Hepatocyte (in vitro differentiated cells): Measurements from ENCODE around the gene NOTCH1. TPM values are rescaled to one million over a fixed set of nuclear protein-coding genes. Genes with fewer than 3 reads are reported as not detected.

Experiments used
- DNase-seq: peaks from one replicate; pipeline ENCODE4 v3.0.0-alpha.2; 2016; ENCODE audit warnings: low spot score
- H2AFZ ChIP-seq: fragments of 200-600 bp; sonication (generic); 2 replicates; pipeline ENCODE4 v1.6.0; 2016; ENCODE audit warnings: antibody characterized with exemption, mild to moderate bottlenecking
- H3K27ac ChIP-seq: fragments of 200-600 bp; sonication (generic); 2 replicates; pipeline ENCODE4 v1.5.1; 2016; ENCODE audit warnings: mild to moderate bottlenecking
- H3K27me3 ChIP-seq: fragments of 200-600 bp; sonication (generic); 2 replicates; pipeline ENCODE4 v1.6.1; 2016
- H3K36me3 ChIP-seq: fragments of 200-600 bp; sonication (generic); replicated peaks from 2 replicates; pipeline ENCODE4 v1.5.1; 2016; ENCODE audit warnings: low read depth; ENCODE audit not compliant: insufficient read depth
- H3K4me1 ChIP-seq: fragments of 200-600 bp; sonication (generic); 2 replicates; pipeline ENCODE4 v1.5.1; 2016; ENCODE audit warnings: mild to moderate bottlenecking, moderate library complexity; ENCODE audit not compliant: insufficient read depth
- H3K4me2 ChIP-seq: fragments of 200-600 bp; sonication (generic); 2 replicates; pipeline ENCODE4 v1.6.0; 2016
- H3K4me3 ChIP-seq: fragments of 200-600 bp; sonication (generic); 2 replicates; pipeline ENCODE4 v1.5.1; 2016; ENCODE audit warnings: mild to moderate bottlenecking
- H3K79me2 ChIP-seq: fragments of 200-600 bp; sonication (generic); 2 replicates; pipeline ENCODE4 v1.6.0; 2017; ENCODE audit warnings: mild to moderate bottlenecking
- H3K9me2 ChIP-seq: fragments of 200-600 bp; sonication (generic); replicated peaks from 2 replicates; pipeline ENCODE4 v1.6.0; 2017; ENCODE audit warnings: mild to moderate bottlenecking; ENCODE audit not compliant: insufficient read depth
- H3K9me3 ChIP-seq: fragments of 200-600 bp; sonication (generic); 2 replicates; pipeline ENCODE4 v1.5.1; 2016; ENCODE audit warnings: low read depth, mild to moderate bottlenecking
- H4K20me1 ChIP-seq: fragments of 200-600 bp; sonication (generic); 2 replicates; pipeline ENCODE4 v1.6.0; 2016; ENCODE audit warnings: mild to moderate bottlenecking; ENCODE audit not compliant: insufficient read depth, poor library complexity, severe bottlenecking
- EZH2 ChIP-seq: fragments of 200-600 bp; sonication (generic); IDR thresholded peaks from 2 replicates; pipeline ENCODE4 v1.6.1; 2016; ENCODE audit warnings: antibody characterized with exemption, mild to moderate bottlenecking, borderline replicate concordance
- EZH2phosphoT487 ChIP-seq: fragments of 200-600 bp; sonication (generic); IDR thresholded peaks from one replicate; pipeline ENCODE4 v1.6.1; 2018; ENCODE audit warnings: antibody characterized with exemption, mild to moderate bottlenecking, low read depth, moderate library complexity; ENCODE audit not compliant: unreplicated experiment, severe bottlenecking
- WGBS: methylation state at CpG from one replicate; pipeline ENCODE4 v1.1.6; 2016; ENCODE audit warnings: low lambda C conversion rate; ENCODE audit errors: missing lambda C conversion rate; 5-methylcytosine and 5-hydroxymethylcytosine counted together
- polyA plus RNA-seq: library from polyadenylated mRNA; unstranded; fragments of >200 nt; fragmentation: Nextera tagmentation; extraction: Ambion mirVana; gene quantifications from 2 replicates; pipeline ENCODE4 v1.2.1, GENCODE V29; 2016
- total RNA-seq: library from RNA; depleted of rRNA; stranded (reverse); fragments of >200 nt; gene quantifications from 2 replicates; pipeline ENCODE4 v1.2.3, GENCODE V29; 2014
- TF ChIP-seq, protein P1 (sequence below): fragments of 200-600 bp; sonication (generic); IDR thresholded peaks from 2 replicates; pipeline ENCODE4 v1.5.1; 2016; ENCODE audit warnings: antibody characterized with exemption, mild to moderate bottlenecking; ENCODE audit not compliant: poor library complexity

The NOTCH1 gene
- total and polyA plus RNA-seq, 2 experiments from 2014 or later, result 5.3 to 6.5 TPM

DNA sequence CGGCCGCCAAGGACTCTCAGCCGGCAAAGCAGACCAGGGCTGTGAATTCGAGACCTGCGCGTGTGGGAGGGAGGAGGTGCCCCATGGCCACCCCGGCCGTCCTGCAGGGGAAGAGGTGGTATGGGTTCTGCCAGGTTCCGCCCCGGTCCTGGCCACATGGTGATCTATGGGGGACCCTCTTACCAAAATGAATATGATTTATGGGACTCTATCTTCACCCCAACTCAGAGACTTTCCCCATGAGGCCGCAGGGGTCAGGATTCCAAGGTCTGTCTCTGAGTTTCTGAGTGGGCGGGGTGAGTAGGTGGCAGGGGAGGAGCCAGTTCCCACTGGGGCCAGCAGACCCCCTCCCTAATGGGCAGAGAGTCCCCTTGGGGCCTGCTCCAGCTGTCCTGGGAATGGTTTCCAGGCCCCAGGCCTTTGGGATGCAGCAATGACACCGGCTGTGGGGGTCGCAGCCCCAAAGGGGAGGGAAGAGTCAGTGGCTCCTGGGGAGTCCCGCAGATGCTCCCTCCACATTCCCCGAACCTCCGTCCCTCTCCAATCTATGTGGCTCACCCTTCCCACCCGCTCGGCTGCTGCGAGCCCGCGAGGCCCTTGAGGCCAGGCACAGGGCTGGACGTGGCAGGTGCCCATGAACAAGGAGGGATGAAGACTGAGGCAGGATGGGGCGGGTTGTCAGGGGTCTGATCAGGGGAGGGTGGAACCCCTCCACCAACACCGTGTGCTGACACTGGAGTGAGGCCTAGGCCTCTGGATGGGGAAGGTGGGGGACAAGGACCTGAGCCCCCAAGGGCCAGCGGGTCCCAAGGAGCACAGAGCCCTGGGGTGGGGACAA, 20.1 kb upstream of the NOTCH1 start:
- Histone ChIP-seq H3K27ac (peak overlapping the region; percentile 65), H3K27me3 (no peaks in the 10 kb centered on the region), H3K9me3 (no peaks in the 10 kb centered on the region), H4K20me1 (no peaks in the 10 kb centered on the region), H2AFZ (no peak overlapping the region), H3K9me2 (no peaks in the 10 kb centered on the region), H3K79me2 (no peaks in the 10 kb centered on the region), H3K4me2 (no peak overlapping the region), H3K36me3 (no peaks in the 10 kb centered on the region), H3K4me1 (peaks cover 35% of the 10 kb centered on the region), H3K4me3 (no peak overlapping the region)
- DNase-seq, result no peak
- WGBS, result 91% methylated on average over 26 of the region's 26 CpGs
- TF ChIP-seq, protein P1, sequence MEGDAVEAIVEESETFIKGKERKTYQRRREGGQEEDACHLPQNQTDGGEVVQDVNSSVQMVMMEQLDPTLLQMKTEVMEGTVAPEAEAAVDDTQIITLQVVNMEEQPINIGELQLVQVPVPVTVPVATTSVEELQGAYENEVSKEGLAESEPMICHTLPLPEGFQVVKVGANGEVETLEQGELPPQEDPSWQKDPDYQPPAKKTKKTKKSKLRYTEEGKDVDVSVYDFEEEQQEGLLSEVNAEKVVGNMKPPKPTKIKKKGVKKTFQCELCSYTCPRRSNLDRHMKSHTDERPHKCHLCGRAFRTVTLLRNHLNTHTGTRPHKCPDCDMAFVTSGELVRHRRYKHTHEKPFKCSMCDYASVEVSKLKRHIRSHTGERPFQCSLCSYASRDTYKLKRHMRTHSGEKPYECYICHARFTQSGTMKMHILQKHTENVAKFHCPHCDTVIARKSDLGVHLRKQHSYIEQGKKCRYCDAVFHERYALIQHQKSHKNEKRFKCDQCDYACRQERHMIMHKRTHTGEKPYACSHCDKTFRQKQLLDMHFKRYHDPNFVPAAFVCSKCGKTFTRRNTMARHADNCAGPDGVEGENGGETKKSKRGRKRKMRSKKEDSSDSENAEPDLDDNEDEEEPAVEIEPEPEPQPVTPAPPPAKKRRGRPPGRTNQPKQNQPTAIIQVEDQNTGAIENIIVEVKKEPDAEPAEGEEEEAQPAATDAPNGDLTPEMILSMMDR, result no peak
- TF ChIP-seq EZH2 (no peak), EZH2phosphoT487 (no peak)

DNA sequence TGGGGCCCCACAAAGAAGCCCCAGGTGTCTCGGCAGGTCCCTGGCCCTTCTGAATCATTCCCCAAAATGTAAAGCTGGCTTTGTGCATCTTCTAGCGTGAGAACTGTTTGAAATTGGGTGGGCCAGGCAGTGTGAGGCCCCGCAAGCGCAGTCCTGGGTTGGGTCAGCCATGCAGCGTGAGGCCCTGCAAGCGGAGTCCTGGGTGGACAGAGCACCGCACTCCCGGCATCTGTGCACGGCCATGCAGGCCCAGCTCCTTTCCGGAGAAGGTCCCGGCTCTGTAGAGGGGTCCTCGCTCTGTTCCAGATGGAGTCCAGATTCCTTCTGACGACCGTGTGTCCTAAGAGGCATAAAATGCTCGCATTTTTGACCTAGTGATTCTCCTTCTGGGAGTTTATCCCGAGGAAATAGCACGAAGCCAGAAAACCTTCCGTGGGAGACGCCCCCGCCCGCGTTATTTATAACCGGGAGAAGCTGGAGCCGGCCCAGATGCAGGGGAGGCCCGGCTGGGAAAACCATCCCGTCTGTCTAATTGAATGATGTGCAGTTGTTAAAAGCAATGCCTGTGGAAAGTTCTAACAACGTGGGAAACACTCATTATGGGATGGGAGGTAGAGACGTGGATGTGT, 19.4 kb upstream of the NOTCH1 start:
- Histone ChIP-seq H2AFZ (no peak overlapping the region), H3K4me1 (peaks cover 35% of the 10 kb centered on the region), H3K27ac (peak overlapping the region; percentile 65), H3K27me3 (no peaks in the 10 kb centered on the region), H3K36me3 (no peaks in the 10 kb centered on the region), H4K20me1 (no peaks in the 10 kb centered on the region), H3K4me3 (no peak overlapping the region), H3K9me3 (no peaks in the 10 kb centered on the region), H3K9me2 (no peaks in the 10 kb centered on the region), H3K4me2 (peak overlapping the region; percentile 29), H3K79me2 (no peaks in the 10 kb centered on the region)
- DNase-seq, result no peak
- TF ChIP-seq, protein P1, result no peak
- TF ChIP-seq EZH2 (no peak), EZH2phosphoT487 (no peak)
- 71% methylated on average over 28 of the region's 28 CpGs for WGBS

DNA sequence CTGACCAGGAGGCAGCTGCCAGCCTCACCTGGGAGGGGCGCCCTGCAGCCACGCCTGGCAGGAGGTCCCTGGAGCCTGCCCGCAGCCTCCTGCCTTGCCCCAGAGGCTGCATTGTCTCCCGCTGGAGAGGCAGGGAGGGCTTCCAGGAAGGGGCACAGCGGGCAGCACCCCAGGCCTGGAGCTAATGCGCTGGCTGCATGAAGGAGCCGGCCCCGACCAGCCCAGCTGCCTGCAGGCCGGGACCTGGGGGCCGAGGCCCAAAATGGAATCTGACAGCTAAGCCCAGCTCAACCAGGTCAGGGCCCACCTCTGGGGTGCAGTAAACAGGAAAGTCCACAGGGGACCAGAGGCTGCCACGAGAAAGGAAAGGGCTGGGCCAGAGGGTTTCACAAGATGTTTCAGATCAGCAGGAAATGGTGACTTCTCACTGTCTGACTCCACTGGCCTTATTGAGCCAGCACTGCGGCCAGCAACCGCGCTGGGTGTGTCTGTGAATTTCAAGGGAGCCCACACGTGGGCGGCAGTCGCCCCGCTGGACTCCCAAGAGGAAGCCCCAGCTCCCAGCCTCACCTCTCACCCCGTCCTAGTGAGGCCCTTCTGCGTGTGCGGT, 18.6 kb upstream of the NOTCH1 start:
- Histone ChIP-seq H3K9me2 (no peaks in the 10 kb centered on the region), H3K27ac (peak overlapping the region; percentile 65), H4K20me1 (no peaks in the 10 kb centered on the region), H3K4me3 (no peak overlapping the region), H3K4me1 (peaks cover 35% of the 10 kb centered on the region), H3K79me2 (no peaks in the 10 kb centered on the region), H3K4me2 (peak overlapping the region; percentile 29), H3K9me3 (no peaks in the 10 kb centered on the region), H3K27me3 (no peaks in the 10 kb centered on the region), H3K36me3 (no peaks in the 10 kb centered on the region), H2AFZ (no peak overlapping the region)
- no peak for DNase-seq
- 81% methylated on average over 21 of the region's 21 CpGs for WGBS
- TF ChIP-seq EZH2 (no peak), EZH2phosphoT487 (no peak)
- TF ChIP-seq, protein P1, result no peak
